ENCODE data around the gene FAP. TPM values are rescaled to one million over a fixed set of nuclear protein-coding genes. Genes with fewer than 3 reads are reported as not detected.

The FAP gene, protein sequence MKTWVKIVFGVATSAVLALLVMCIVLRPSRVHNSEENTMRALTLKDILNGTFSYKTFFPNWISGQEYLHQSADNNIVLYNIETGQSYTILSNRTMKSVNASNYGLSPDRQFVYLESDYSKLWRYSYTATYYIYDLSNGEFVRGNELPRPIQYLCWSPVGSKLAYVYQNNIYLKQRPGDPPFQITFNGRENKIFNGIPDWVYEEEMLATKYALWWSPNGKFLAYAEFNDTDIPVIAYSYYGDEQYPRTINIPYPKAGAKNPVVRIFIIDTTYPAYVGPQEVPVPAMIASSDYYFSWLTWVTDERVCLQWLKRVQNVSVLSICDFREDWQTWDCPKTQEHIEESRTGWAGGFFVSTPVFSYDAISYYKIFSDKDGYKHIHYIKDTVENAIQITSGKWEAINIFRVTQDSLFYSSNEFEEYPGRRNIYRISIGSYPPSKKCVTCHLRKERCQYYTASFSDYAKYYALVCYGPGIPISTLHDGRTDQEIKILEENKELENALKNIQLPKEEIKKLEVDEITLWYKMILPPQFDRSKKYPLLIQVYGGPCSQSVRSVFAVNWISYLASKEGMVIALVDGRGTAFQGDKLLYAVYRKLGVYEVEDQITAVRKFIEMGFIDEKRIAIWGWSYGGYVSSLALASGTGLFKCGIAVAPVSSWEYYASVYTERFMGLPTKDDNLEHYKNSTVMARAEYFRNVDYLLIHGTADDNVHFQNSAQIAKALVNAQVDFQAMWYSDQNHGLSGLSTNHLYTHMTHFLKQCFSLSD
- 0.15 TPM in 1 of 5 replicates, not detected in the others for total RNA-seq (2022; extraction: Qiagen RNA extraction)

DNA sequence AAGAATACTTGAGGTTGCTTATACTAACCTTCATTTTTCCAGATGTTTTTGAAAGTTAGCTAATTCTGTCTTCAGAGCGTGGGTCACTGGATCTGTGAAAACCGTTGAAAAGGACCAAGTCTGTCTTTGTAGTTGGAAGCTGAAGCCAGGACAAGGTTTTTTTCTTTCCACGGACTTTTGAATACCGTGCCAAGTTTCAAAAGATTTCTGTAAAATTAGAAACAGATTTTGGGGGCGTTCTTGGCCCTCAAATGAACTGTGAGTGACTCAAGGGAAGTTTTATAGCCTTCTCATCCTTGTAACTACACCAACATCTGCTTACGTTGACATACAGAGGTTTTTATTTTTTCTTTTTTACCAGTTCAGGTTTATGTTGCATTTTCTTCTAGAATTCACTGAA lies at the start of gene FAP:
TSS of gene FAP (minus strand) at position 152 of the 400 bp plus-strand sequence. CDS start at position 34, 118 bp downstream.

DNA sequence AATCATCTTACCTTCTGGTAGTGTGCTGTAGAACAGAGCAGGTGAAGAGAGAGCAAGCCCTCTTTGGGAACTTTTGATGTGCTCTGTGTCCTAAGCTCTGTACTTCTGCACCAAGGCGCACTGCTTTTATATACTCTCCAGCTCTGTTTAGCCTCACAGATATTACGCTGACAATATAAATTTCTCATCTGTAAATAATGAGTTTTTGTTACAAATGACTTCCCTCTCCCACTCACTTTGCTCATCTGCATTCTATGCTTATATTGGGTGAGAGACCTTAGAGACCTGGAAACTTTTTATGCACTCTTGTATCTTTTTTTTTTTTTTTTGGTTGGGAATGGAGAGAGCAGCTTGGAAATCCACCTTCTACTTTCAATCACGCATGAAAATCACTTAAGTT lies 91.1 kb downstream of the FAP start, which contains the start of gene GCG:
TSS of gene GCG (minus strand) at position 101 of the 400 bp plus-strand sequence. CDS start 3,069 bp downstream, outside the sequence.

Other genes with a start within 250 kb of the FAP start
- gene DPP4, start 169.2 kb downstream of the FAP start, total RNA-seq (2022; extraction: Qiagen RNA extraction): 0.46 to 0.87 TPM (median 0.57 TPM) in 5 replicates
- not detected in 5 replicates for gene GCG, start 91.2 kb downstream of the FAP start, total RNA-seq (2022; extraction: Qiagen RNA extraction)
- gene IFIH1, start 75.2 kb upstream of the FAP start, total RNA-seq (2022; extraction: Qiagen RNA extraction): 0.81 to 1.4 TPM (median 0.99 TPM) in 5 replicates
- 5.0 to 7.4 TPM (median 6.6 TPM) in 5 replicates for gene GCA, start 100.7 kb upstream of the FAP start, total RNA-seq (2022; extraction: Qiagen RNA extraction)

Measured in A549 treated with Mapracorat at 1 μM for 4 hours (cell line).